Sigmoid colon (tissue), 4 donors: Measurements from ENCODE around the gene AGA.

Experiments used
- EP300 ChIP-seq, 4 donors: sonication (generic); formaldehyde crosslinking; IDR thresholded peaks; one replicate each; pipeline ENCODE4 v1.6.1; 2017; ENCODE audit warnings: antibody characterized with exemption in 4 of 4
- POLR2AphosphoS5 ChIP-seq, 4 donors: sonication (generic); formaldehyde crosslinking; IDR thresholded peaks; one replicate each; pipeline ENCODE4 v1.6.1; 2017; ENCODE audit warnings: antibody characterized with exemption in 4 of 4
- TF ChIP-seq, protein P1 (sequence below), 4 experiments: fragments of 450-650 bp in 3 of 4; fragments of 200-600 bp in 1 of 4; IDR thresholded peaks; one replicate each; pipeline ENCODE4 v1.5.1; 2016 to 2019; ENCODE audit warnings: antibody characterized with exemption in 4 of 4, mild to moderate bottlenecking in 3 of 4, moderate library complexity in 2 of 4

DNA sequence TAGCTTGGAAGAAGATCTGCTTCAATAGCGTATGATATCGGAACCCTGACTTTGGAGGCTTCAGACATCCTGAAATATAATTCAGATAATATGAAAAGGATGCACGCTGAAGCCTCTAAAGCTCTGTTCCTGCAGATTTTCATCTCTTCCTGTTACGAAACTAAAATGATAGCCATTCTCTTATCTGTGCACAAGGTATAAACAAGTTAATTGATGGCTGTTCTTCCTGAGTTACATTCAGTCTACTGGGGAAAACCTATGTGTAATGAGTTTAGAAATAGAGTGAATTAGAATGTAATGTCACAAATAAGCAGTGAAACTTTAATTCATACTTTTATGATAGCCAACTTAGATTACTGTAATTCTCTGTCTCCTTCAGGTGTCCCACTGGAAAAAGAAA is 36.8 kb upstream of the AGA start:
- TF ChIP-seq EP300 (IDR thresholded peaks at IDR 0.05): no peak
- TF ChIP-seq POLR2AphosphoS5 (IDR thresholded peaks at IDR 0.05): no peak
- TF ChIP-seq, protein P1, sequence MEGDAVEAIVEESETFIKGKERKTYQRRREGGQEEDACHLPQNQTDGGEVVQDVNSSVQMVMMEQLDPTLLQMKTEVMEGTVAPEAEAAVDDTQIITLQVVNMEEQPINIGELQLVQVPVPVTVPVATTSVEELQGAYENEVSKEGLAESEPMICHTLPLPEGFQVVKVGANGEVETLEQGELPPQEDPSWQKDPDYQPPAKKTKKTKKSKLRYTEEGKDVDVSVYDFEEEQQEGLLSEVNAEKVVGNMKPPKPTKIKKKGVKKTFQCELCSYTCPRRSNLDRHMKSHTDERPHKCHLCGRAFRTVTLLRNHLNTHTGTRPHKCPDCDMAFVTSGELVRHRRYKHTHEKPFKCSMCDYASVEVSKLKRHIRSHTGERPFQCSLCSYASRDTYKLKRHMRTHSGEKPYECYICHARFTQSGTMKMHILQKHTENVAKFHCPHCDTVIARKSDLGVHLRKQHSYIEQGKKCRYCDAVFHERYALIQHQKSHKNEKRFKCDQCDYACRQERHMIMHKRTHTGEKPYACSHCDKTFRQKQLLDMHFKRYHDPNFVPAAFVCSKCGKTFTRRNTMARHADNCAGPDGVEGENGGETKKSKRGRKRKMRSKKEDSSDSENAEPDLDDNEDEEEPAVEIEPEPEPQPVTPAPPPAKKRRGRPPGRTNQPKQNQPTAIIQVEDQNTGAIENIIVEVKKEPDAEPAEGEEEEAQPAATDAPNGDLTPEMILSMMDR (IDR thresholded peaks at IDR 0.05): no peak
